Measurements from ENCODE around the gene PEPD. TPM values are rescaled to one million over a fixed set of nuclear protein-coding genes. Genes with fewer than 3 reads are reported as not detected.

PEPD gene
- total RNA-seq, 1 experiment from 2014 or later = 18.3 TPM

DNA sequence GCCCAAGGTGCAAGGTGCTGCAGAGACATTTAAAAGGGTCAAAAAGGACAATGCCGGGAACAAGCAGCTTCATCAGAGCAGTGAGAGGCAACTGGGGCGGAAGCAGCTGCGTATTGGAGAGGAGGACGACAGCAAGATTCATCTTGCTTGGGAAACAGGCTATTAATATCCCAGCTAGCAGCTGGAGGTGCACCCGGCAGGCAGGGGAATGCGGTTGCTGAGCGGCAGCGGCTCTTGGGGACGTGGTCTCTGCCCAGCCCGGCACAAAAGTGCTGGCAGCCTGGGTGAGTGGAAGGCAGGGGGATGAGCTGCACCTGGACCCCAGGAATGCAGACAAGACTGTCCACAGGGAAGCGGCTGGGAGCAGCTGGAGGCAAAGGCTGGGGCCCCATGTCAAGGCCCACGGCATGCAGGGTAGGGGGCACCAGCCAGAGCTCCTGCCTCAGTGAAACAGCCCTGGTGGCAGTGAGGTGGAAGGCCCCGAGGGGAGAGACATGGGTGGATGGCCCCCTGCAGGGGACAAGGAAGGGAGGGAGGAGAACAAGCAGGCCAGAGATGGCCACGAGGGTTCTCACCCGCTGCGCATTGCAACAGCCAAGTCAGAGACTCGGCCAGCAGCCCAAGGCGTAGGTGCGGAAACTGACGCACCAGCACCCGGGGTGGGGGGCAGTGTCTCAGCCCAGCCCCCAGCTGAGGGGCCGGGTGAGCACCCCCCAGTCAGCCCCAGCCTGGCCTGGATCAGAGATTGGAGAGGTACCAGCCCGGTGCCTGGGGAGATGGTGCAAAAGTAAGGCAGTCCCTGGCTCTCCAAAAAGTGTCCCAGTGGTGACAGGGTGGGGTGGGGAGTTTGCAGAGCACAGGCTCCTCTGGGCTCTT lies 34.4 kb downstream of the PEPD start:
- H3K27ac Mint-ChIP-seq (ENCODE audit: low read depth, unreplicated experiment) = no peak overlapping the region
- ChIA-PET POLR2A (no interaction called here), CTCF (interaction anchor here (0.8 to 1.8 kb wide), 2 partner anchors 57 to 284 kb away, joined by 5 to 6 read pairs; no protein-coding TSS in a partner anchor)
- H3K4me3 Mint-ChIP-seq (ENCODE audit: unreplicated experiment) = no peak overlapping the region
- intact Hi-C loops (cut with micrococcal nuclease) = no loop called here
- H3K9me3 Mint-ChIP-seq (ENCODE audit: unreplicated experiment) = no peaks in the 10 kb centered on the region
- no peaks in the 10 kb centered on the region for H3K36me3 Mint-ChIP-seq (ENCODE audit: insufficient read depth, unreplicated experiment)
- no peak for DNase-seq (ENCODE audit: unreplicated experiment)
- H3K27me3 Mint-ChIP-seq (ENCODE audit: insufficient read depth, unreplicated experiment) = no peaks in the 10 kb centered on the region
- no TSS peak for BruUV-seq (replicated peaks)
- TF ChIP-seq, protein P1, sequence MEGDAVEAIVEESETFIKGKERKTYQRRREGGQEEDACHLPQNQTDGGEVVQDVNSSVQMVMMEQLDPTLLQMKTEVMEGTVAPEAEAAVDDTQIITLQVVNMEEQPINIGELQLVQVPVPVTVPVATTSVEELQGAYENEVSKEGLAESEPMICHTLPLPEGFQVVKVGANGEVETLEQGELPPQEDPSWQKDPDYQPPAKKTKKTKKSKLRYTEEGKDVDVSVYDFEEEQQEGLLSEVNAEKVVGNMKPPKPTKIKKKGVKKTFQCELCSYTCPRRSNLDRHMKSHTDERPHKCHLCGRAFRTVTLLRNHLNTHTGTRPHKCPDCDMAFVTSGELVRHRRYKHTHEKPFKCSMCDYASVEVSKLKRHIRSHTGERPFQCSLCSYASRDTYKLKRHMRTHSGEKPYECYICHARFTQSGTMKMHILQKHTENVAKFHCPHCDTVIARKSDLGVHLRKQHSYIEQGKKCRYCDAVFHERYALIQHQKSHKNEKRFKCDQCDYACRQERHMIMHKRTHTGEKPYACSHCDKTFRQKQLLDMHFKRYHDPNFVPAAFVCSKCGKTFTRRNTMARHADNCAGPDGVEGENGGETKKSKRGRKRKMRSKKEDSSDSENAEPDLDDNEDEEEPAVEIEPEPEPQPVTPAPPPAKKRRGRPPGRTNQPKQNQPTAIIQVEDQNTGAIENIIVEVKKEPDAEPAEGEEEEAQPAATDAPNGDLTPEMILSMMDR (IDR thresholded peaks at IDR 0.05; ENCODE audit: unreplicated experiment) = no peak
- no peaks in the 10 kb centered on the region for H3K4me1 Mint-ChIP-seq (ENCODE audit: insufficient read depth, unreplicated experiment)

DNA sequence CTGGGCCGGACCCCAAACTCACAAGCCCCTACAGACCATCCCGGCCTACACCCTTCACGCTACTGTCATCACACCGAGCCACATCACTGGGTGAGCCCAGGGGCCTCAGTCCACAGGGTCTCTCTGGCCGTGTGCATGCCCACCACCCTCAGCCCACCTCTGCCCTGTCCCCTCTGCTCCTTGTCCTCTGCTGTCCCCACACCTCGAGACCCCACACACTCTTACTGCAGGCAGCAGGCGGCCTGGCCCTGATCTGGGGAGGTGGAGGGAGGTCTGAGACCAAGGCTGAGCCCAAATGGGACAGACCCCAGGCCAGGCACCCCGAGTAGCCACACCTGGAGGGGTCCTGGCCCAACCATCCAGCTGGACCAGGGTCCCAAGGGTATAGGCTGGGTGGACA lies 35.2 kb downstream of the PEPD start:
- ChIA-PET CTCF (interaction anchor here (0.8 to 1.8 kb wide), 2 partner anchors 56 to 284 kb away, joined by 5 to 6 read pairs; no protein-coding TSS in a partner anchor), POLR2A (no interaction called here)
- H3K27ac Mint-ChIP-seq (ENCODE audit: low read depth, unreplicated experiment) = no peak overlapping the region
- H3K4me3 Mint-ChIP-seq (ENCODE audit: unreplicated experiment) = no peak overlapping the region
- H3K27me3 Mint-ChIP-seq (ENCODE audit: insufficient read depth, unreplicated experiment) = no peaks in the 10 kb centered on the region
- TF ChIP-seq, protein P1 (IDR thresholded peaks at IDR 0.05; ENCODE audit: unreplicated experiment) = no peak
- intact Hi-C loops (cut with micrococcal nuclease) = no loop called here
- no peaks in the 10 kb centered on the region for H3K36me3 Mint-ChIP-seq (ENCODE audit: insufficient read depth, unreplicated experiment)
- H3K9me3 Mint-ChIP-seq (ENCODE audit: unreplicated experiment) = no peaks in the 10 kb centered on the region
- no peaks in the 10 kb centered on the region for H3K4me1 Mint-ChIP-seq (ENCODE audit: insufficient read depth, unreplicated experiment)
- no peak for DNase-seq (ENCODE audit: unreplicated experiment)
- no TSS peak for BruUV-seq (replicated peaks)

DNA sequence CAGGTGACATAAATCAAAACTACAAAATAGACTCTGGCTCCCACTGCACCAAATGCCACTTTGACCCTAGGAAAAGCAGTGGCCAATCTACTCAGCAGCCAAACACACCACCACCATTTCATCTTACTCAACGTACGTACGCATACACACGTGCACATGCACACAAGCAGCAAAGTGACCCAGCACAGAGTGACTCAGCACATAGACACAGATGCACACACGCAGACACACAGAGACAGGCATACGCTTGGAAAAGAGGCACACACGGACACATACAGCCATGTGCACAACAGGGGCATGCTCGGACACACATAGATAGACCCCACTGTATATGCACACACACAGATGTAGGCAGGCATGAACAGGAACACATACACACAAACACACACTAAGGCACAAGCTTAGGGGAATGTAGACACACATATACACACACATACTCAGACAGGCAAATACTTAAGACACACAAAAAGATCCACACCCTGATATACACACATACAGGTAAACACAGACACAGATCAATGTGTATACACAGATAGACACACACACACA lies 37.3 kb downstream of the PEPD start:
- intact Hi-C loops (cut with micrococcal nuclease) = no loop called here
- Mint-ChIP-seq H3K4me1 (ENCODE audit: insufficient read depth, unreplicated experiment) (no peaks in the 10 kb centered on the region), H3K4me3 (ENCODE audit: unreplicated experiment) (no peak overlapping the region), H3K27me3 (ENCODE audit: insufficient read depth, unreplicated experiment) (no peaks in the 10 kb centered on the region), H3K9me3 (ENCODE audit: unreplicated experiment) (peaks cover 12% of the 10 kb centered on the region), H3K36me3 (ENCODE audit: insufficient read depth, unreplicated experiment) (peaks cover 5% of the 10 kb centered on the region), H3K27ac (ENCODE audit: low read depth, unreplicated experiment) (no peak overlapping the region)
- ChIA-PET CTCF (no interaction called here), POLR2A (no interaction called here)
- no TSS peak for BruUV-seq (replicated peaks)
- TF ChIP-seq, protein P1 (IDR thresholded peaks at IDR 0.05; ENCODE audit: unreplicated experiment) = no peak
- DNase-seq (ENCODE audit: unreplicated experiment) = no peak

GRCh38 chr19:33482476-33482875 lies 39.1 kb downstream of the PEPD start:
- H3K4me1 Mint-ChIP-seq (ENCODE audit: insufficient read depth, unreplicated experiment) = no peaks in the 10 kb centered on the region
- no peak overlapping the region for H3K27ac Mint-ChIP-seq (ENCODE audit: low read depth, unreplicated experiment)
- intact Hi-C loops (cut with micrococcal nuclease) = no loop called here
- H3K36me3 Mint-ChIP-seq (ENCODE audit: insufficient read depth, unreplicated experiment) = peaks cover 19% of the 10 kb centered on the region
- TF ChIP-seq, protein P1 (IDR thresholded peaks at IDR 0.05; ENCODE audit: unreplicated experiment) = no peak
- POLR2A ChIA-PET = no interaction called here
- no peak overlapping the region for H3K4me3 Mint-ChIP-seq (ENCODE audit: unreplicated experiment)
- peaks cover 23% of the 10 kb centered on the region for H3K9me3 Mint-ChIP-seq (ENCODE audit: unreplicated experiment)
- BruUV-seq (replicated peaks) = no TSS peak
- H3K27me3 Mint-ChIP-seq (ENCODE audit: insufficient read depth, unreplicated experiment) = no peaks in the 10 kb centered on the region
- CTCF ChIA-PET = interaction anchor here (0.7 kb wide), 1 partner anchor 67 kb away, joined by 3 read pairs; no protein-coding TSS in a partner anchor
- no peak for DNase-seq (ENCODE audit: unreplicated experiment)

All from MCF 10A (cell line).